HepG2 (cell line): Measurements from ENCODE around the gene TWNK.

Experiments used
- JUNB ChIP-seq: sonication (generic); formaldehyde crosslinking; IDR thresholded peaks from 2 replicates; pipeline ENCODE4 v1.8.0; 2022; ENCODE audit warnings: missing genetic modification reagents, mild to moderate bottlenecking, borderline replicate concordance
- MED8 ChIP-seq: sonication (generic); formaldehyde crosslinking; IDR thresholded peaks from 2 replicates; pipeline ENCODE4 v1.8.1; 2023; ENCODE audit warnings: mild to moderate bottlenecking, missing genetic modification reagents; ENCODE audit not compliant: insufficient replicate concordance
- MXI1 ChIP-seq: IDR thresholded peaks from 3 replicates; pipeline ENCODE4 v1.6.1; 2012; ENCODE audit warnings: low read depth, low read length, inconsistent platforms, borderline replicate concordance
- U2AF1 ChIP-seq: fragments of 200-400 bp; formaldehyde crosslinking; optimal IDR thresholded peaks from 2 replicates; pipeline ENCODE3; 2017; ENCODE audit warnings: mild to moderate bottlenecking, low read depth, low read length
- ZBTB10 ChIP-seq: sonication (generic); formaldehyde crosslinking; IDR thresholded peaks from 2 replicates; pipeline ENCODE4 v1.4.0; 2020; ENCODE audit warnings: missing genetic modification reagents, borderline replicate concordance
- TF ChIP-seq, protein P1 (sequence below): conservative IDR thresholded peaks from 2 replicates; pipeline ENCODE4 v1.6.1; 2018; ENCODE audit warnings: missing genetic modification reagents
- TF ChIP-seq, protein P2 (sequence below): sonication (generic); formaldehyde crosslinking; IDR thresholded peaks from 2 replicates; pipeline ENCODE4 v1.4.0; 2020; ENCODE audit warnings: missing genetic modification reagents, borderline replicate concordance
- TF ChIP-seq, protein P3 (sequence below): sonication (generic); formaldehyde crosslinking; IDR thresholded peaks from 2 replicates; pipeline ENCODE4 v1.5.1; 2020; ENCODE audit warnings: mild to moderate bottlenecking, missing genetic modification reagents

- TF ChIP-seq U2AF1, result no peak
- no peak for TF ChIP-seq MXI1
- TF ChIP-seq ZBTB10 (CRISPR knock-in tag), result no peak
- TF ChIP-seq, protein P1, sequence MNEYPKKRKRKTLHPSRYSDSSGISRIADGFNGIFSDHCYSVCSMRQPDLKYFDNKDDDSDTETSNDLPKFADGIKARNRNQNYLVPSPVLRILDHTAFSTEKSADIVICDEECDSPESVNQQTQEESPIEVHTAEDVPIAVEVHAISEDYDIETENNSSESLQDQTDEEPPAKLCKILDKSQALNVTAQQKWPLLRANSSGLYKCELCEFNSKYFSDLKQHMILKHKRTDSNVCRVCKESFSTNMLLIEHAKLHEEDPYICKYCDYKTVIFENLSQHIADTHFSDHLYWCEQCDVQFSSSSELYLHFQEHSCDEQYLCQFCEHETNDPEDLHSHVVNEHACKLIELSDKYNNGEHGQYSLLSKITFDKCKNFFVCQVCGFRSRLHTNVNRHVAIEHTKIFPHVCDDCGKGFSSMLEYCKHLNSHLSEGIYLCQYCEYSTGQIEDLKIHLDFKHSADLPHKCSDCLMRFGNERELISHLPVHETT (CRISPR knock-in tag), result no peak
- TF ChIP-seq, protein P2, sequence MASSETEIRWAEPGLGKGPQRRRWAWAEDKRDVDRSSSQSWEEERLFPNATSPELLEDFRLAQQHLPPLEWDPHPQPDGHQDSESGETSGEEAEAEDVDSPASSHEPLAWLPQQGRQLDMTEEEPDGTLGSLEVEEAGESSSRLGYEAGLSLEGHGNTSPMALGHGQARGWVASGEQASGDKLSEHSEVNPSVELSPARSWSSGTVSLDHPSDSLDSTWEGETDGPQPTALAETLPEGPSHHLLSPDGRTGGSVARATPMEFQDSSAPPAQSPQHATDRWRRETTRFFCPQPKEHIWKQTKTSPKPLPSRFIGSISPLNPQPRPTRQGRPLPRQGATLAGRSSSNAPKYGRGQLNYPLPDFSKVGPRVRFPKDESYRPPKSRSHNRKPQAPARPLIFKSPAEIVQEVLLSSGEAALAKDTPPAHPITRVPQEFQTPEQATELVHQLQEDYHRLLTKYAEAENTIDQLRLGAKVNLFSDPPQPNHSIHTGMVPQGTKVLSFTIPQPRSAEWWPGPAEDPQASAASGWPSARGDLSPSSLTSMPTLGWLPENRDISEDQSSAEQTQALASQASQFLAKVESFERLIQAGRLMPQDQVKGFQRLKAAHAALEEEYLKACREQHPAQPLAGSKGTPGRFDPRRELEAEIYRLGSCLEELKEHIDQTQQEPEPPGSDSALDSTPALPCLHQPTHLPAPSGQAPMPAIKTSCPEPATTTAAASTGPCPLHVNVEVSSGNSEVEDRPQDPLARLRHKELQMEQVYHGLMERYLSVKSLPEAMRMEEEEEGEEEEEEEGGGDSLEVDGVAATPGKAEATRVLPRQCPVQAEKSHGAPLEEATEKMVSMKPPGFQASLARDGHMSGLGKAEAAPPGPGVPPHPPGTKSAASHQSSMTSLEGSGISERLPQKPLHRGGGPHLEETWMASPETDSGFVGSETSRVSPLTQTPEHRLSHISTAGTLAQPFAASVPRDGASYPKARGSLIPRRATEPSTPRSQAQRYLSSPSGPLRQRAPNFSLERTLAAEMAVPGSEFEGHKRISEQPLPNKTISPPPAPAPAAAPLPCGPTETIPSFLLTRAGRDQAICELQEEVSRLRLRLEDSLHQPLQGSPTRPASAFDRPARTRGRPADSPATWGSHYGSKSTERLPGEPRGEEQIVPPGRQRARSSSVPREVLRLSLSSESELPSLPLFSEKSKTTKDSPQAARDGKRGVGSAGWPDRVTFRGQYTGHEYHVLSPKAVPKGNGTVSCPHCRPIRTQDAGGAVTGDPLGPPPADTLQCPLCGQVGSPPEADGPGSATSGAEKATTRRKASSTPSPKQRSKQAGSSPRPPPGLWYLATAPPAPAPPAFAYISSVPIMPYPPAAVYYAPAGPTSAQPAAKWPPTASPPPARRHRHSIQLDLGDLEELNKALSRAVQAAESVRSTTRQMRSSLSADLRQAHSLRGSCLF (CRISPR knock-in tag), result no peak
- TF ChIP-seq, protein P3, sequence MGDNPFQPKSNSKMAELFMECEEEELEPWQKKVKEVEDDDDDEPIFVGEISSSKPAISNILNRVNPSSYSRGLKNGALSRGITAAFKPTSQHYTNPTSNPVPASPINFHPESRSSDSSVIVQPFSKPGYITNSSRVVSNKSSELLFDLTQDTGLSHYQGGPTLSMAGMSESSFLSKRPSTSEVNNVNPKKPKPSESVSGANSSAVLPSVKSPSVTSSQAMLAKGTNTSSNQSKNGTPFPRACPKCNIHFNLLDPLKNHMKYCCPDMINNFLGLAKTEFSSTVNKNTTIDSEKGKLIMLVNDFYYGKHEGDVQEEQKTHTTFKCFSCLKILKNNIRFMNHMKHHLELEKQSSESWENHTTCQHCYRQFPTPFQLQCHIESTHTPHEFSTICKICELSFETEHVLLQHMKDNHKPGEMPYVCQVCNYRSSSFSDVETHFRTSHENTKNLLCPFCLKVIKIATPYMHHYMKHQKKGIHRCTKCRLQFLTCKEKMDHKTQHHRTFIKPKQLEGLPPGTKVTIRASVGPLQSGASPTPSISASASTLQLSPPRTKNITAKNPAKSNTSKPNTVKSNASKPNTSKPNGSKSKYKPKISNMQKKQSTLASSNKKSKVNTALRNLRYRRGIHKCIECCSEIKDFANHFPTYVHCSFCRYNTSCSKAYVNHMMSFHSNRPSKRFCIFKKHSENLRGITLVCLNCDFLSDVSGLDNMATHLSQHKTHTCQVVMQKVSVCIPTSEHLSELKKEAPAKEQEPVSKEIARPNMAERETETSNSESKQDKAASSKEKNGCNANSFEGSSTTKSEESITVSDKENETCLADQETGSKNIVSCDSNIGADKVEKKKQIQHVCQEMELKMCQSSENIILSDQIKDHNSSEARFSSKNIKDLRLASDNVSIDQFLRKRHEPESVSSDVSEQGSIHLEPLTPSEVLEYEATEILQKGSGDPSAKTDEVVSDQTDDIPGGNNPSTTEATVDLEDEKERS, result no peak
- no peak for TF ChIP-seq JUNB (CRISPR knock-in tag)
- TF ChIP-seq MED8, result no peak
Observed at GRCh38 chr10:100978121-100978900, 9.0 kb upstream of the TWNK start.
